Epithelial cell of proximal tubule (primary cell): ENCODE results near the gene PANX2. TPM values are rescaled to one million over a fixed set of nuclear protein-coding genes. Genes with fewer than 3 reads are reported as not detected.
"Not testable (repeated sequence)": the region's sequence is repeated elsewhere in the genome, so short reads cannot be mapped to it uniquely, and the experiment has no call there.

Source experiments
- DNase-seq: peaks from one replicate; pipeline ENCODE4 v3.0.0-alpha.2; 2011; ENCODE audit warnings: low read depth
- H3K4me3 ChIP-seq: 2 replicates; pipeline ENCODE4 v1.5.1; 2011; ENCODE audit warnings: low read depth, mild to moderate bottlenecking, low read length
- total RNA-seq: library from RNA; depleted of rRNA; stranded (reverse); fragments of >200 nt; gene quantifications from 2 replicates; pipeline ENCODE4 v1.2.3, GENCODE V29; 2015
- TF ChIP-seq, protein P1 (sequence below): conservative IDR thresholded peaks from 2 replicates; pipeline ENCODE4 v1.5.1; 2012; ENCODE audit warnings: low read depth, mild to moderate bottlenecking, low read length

PANX2 gene
- total RNA-seq, 1 donor from 2014 or later, result 0.12 TPM

DNA sequence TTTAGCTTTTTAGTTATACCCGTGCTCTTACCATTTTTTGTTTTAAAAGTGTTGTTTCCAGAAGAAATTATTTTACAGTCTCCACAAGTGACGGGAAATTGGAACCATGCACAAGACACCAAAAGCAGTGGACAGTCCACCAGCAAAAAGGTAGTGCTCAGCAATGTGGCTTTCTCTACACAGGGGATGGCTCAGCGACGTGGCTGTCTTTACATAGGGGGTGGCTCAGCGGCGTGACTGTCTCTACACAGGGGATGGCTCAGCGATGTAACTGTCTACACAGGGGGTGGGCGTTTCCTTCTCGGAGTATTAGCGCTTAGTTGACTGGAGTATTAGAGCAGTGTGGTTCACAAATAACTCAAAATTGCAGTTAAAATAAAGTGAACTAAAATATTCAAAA is 36.0 kb upstream of the PANX2 start:
- DNase-seq, result no peak
- H3K4me3 ChIP-seq, result no peak overlapping the region
- TF ChIP-seq, protein P1, sequence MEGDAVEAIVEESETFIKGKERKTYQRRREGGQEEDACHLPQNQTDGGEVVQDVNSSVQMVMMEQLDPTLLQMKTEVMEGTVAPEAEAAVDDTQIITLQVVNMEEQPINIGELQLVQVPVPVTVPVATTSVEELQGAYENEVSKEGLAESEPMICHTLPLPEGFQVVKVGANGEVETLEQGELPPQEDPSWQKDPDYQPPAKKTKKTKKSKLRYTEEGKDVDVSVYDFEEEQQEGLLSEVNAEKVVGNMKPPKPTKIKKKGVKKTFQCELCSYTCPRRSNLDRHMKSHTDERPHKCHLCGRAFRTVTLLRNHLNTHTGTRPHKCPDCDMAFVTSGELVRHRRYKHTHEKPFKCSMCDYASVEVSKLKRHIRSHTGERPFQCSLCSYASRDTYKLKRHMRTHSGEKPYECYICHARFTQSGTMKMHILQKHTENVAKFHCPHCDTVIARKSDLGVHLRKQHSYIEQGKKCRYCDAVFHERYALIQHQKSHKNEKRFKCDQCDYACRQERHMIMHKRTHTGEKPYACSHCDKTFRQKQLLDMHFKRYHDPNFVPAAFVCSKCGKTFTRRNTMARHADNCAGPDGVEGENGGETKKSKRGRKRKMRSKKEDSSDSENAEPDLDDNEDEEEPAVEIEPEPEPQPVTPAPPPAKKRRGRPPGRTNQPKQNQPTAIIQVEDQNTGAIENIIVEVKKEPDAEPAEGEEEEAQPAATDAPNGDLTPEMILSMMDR, result no peak

DNA sequence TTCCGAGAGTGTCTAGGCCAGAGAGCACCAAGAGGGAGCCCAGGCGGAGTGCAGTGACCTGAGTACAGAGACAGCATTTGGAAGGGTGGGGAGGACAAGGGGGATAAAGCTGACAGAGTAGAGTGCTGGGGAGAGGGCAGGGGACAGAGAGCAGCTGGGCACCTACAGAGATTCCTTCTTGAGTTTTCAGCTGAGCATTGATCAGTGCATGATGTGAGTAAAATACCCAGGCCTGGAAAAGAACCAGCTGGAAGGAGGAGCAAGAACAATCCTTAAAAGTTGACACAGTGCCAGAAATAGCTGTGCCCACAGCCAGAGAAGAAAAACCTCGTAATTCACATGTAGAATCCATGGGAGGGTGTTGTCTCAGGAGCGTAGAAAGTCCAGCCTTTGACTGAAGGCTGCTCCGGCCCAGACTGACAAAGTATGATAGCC is 33.9 kb upstream of the PANX2 start:
- DNase-seq, result peak; percentile 16
- TF ChIP-seq, protein P1, result no peak
- H3K4me3 ChIP-seq, result no peak overlapping the region

DNA sequence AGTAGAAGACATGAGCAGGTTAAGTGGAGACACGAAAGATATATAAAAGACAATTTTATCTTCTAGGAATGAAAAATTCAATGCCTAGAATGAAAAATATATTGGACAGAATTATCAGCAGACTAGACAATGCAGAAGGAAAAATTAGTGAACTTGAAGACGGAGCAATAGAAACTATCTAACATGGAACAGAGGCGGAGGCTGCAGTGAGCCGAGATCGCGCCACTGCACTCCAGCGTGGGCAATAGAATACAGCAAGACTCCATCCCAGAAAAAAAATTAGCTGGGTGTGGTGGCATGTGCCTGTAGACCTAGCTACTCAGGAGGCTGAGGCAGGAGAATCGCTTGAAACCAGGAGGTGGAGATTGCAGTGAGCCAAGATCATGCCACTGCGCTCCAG is 33.3 kb upstream of the PANX2 start:
- not testable (repeated sequence) for H3K4me3 ChIP-seq, DNase-seq

DNA sequence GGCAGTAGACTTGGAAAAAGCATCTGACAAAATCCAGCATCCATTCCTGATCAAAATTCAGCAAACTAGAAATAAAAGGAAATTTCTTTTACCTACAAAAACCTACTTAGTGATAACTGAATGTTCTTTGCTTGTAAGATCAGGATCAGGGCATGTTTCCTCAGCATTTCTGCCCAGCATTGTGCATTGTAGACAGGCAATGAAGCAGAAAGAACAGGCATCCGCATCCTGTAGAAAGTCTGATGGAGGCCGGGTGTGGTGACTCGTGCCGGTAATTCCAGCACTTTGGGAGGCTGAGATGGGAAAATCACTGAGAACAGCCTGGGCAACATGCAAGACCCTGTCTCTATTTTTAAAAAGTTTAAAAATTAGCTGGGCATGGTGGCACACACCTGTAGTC is 32.5 kb upstream of the PANX2 start:
- DNase-seq, result peak; percentile 39
- TF ChIP-seq, protein P1, result no peak
- H3K4me3 ChIP-seq, result no peak overlapping the region

DNA sequence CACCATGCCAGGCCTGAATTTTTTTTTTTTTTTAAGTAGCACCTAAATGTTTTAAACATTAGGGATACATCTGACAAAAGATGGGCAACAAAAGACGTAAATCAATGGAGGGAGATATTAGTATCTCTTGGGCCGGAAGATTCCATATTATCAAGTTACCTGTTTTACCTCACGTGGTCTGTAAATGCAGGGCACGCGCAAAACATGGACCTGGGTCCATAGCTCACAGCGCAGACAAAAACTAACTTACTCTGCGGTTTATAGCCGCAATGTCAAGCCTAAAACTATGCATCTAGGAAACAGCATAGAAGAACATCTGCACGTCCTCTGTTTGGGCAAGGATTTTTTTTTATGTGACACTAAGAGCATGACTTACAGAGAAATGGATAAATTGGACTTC is 31.5 kb upstream of the PANX2 start:
- no peak for DNase-seq
- H3K4me3 ChIP-seq, result no peak overlapping the region
- TF ChIP-seq, protein P1, result no peak

DNA sequence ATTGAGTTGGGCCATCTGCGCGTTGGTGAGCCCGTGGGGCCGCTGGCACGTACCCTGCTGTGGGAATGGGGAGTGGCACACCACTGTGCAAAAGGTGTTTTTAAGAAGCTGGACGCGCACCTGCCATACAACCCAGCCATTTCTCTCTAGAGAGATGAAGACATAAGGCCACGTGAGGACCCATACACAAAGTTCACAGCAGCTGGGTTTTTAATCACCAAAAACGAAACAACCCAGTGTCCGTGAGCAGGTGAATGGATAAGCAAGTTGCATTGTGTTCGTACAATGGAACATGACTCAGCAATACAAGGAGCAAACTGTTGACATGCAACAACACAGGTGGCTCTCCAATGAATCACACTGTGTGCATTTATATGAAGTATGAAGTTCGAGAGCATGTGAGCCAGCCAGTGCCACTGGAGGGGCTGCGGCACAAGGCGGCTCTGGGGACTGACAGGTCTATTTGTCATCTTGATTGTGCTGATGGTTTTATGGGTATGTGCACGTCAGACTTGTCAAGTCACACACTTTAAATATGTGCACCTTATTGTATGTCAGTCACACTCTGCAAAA is 30.6 kb upstream of the PANX2 start:
- no peak for DNase-seq
- TF ChIP-seq, protein P1, result no peak
- no peak overlapping the region for H3K4me3 ChIP-seq

DNA sequence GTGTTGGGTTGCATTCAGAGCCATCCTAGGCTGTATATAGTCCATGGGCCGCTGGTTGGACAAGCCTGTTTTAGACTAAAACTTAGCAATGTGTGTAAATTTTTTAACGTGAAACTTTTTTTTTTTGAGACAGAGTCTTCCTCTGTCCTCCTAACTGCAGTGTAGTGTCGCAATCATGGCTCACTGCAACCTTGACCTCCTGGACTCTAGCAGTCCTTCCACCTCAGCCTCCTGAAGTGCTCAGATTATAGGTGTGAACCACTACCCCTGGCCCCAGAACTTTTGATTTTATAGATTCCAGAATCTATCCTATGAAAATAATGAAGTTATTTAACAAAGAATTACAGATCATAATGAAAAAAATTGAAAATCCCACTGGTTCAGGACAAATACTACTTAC is 29.9 kb upstream of the PANX2 start:
- TF ChIP-seq, protein P1, result no peak
- DNase-seq, result no peak
- H3K4me3 ChIP-seq, result no peak overlapping the region
